Measurements from ENCODE around the gene MAN1A1.

Gene MAN1A1

DNA sequence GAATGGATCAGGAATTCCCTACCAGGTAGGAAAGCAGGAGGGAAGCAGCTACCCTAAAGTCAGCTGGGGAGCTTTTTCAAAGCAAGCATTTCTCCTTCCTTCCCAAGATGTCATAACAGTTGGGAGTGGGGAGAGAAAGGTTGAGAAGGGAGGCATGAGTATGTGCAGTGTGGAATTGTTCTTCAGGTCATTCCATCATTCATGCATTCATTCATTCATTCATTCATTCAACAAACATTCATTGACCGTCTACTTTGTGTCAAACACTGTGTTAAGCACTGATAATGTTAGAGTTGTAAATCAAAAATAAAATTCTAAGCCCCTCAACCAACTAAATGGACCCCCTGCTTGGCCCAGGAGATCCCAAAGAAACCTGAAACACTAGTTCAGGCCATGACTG, 221.9 kb downstream of the MAN1A1 start:
- Histone ChIP-seq H4K20me1 (ENCODE audit: insufficient read depth) (no peaks in the 10 kb centered on the region), H3K4me3 (IDR thresholded peaks at IDR 0.05; ENCODE audit: insufficient read depth, low read depth, low read length) (no peak overlapping the region), H3K4me1 (ENCODE audit: low read depth, poor library complexity, severe bottlenecking) (peaks cover 12% of the 10 kb centered on the region), H3K79me2 (ENCODE audit: insufficient read depth, low read depth) (no peaks in the 10 kb centered on the region), H3K27me3 (ENCODE audit: insufficient read depth, low read depth) (no peaks in the 10 kb centered on the region), H3K9ac (no peak overlapping the region), H3K27ac (no peak overlapping the region), H2AFZ (ENCODE audit: low read depth) (no peak overlapping the region), H3K36me3 (ENCODE audit: insufficient read depth) (no peaks in the 10 kb centered on the region), H3K4me2 (no peak overlapping the region)
- TF ChIP-seq, protein P1, sequence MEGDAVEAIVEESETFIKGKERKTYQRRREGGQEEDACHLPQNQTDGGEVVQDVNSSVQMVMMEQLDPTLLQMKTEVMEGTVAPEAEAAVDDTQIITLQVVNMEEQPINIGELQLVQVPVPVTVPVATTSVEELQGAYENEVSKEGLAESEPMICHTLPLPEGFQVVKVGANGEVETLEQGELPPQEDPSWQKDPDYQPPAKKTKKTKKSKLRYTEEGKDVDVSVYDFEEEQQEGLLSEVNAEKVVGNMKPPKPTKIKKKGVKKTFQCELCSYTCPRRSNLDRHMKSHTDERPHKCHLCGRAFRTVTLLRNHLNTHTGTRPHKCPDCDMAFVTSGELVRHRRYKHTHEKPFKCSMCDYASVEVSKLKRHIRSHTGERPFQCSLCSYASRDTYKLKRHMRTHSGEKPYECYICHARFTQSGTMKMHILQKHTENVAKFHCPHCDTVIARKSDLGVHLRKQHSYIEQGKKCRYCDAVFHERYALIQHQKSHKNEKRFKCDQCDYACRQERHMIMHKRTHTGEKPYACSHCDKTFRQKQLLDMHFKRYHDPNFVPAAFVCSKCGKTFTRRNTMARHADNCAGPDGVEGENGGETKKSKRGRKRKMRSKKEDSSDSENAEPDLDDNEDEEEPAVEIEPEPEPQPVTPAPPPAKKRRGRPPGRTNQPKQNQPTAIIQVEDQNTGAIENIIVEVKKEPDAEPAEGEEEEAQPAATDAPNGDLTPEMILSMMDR (conservative IDR thresholded peaks at IDR 0.05; ENCODE audit: low read depth, low read length) = no peak
